ENCODE data around the gene ZNF92.
"Not testable (repeated sequence)": the region's sequence is repeated elsewhere in the genome, so short reads cannot be mapped to it uniquely, and the experiment has no call there.

ZNF92 gene

DNA sequence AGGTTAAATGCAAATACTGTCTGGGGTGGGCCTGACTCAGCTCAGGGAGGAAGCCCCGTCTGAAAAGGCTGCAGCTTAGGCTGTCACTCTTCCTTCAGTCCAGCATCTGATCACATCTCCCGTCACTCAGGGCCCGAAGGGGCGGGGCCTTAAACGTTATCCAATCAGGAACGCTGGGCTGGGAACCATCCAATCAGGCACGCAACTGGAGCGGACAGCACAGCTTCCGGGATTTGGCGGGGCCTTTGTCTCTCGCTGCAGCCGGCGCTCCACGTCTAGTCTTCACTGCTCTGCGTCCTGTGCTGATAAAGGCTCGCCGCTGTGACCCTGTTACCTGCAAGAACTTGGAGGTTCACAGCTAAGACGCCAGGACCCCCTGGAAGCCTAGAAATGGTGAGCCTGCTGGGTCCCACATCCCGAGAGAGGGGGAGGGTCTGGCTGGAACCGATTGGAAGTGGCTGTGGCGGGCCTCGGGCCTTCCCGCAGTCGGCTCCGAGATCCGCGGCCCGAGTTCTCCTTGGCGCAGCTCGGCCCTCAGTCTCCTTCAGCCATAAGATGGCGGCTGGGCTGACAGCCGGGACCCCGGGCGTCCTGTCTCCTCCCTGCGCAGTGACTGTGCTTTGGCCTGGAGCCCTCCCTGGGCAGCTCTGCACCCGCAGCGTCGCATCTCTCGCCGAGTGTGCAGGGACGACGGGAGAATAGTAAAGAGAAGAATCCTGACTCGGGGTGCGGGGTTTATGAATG lies at the start of gene ZNF92:
Gene ZNF92 (plus strand): TSS at position 248 of the 744 bp plus-strand sequence. CDS start 143 bp downstream, at position 391.
- DNase-seq: peak; percentile 98

DNA sequence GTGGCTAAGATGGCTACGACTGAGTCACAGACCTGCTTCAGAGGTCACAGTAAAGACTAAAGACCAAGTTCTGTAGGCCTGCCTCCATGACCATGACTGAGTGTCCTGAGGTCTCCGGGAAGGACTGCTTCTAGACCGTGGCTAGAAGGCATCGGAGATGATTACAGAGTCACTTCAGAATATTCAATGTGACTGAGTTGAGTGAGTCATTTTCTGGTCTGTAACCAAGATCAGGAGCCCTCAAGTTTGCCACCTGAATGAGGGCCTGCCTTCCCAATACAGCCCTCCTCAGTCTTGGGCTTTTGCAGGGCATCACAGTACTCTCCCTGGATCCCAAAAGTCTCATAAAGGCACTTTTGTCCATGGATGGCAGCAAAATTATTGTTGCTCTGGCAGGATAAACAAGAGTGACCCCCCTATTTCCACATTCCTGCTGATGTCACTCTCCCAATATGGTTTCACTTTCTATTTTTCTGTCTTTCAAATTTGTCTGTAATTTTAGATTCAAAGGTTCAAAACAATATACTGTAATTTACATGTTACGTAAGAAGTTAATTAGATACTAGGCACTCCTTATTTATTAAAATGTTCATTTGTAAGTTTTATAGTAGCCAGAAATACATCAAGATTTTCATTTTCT lies 47.7 kb upstream of the ZNF92 start:
- DNase-seq: no peak

DNA sequence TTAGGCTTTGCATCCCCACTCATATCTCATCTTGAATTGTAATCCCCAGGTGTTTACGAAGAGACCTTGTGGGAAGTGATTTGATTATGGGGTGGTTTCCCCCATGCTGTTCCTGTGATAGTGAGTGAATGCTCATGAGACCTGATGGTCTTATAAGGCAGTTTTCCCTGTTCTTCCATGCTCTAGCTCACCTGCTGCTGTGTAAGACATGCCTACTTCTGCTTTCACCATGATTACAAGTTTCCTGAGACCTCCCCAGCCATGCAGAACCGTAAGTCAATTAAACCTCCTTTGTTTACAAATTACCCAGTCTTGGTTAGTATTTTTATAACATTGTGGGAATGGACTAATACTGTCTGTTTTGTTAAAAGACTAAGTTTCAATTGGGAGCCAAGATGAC lies 35.3 kb upstream of the ZNF92 start:
- no peak for DNase-seq

DNA sequence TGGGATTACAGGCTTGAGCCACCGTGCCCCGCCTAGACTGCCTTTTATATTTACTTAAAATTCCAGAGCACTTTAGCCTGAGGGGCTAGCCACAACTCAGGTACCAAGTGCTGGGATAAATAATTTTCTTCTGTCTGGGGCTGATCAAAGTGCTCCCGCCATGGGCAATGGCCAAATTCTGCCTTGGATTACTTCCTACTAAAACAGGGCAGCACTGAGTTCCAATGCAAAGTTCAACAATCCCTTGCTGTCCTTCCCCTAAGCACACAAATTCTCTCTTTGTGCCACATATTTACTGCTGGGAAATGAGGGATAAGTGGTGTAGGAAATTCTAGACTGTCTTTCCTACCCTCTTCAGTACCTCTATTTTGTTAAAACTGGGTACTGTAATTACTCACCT lies 34.4 kb upstream of the ZNF92 start:
- DNase-seq: no peak

DNA sequence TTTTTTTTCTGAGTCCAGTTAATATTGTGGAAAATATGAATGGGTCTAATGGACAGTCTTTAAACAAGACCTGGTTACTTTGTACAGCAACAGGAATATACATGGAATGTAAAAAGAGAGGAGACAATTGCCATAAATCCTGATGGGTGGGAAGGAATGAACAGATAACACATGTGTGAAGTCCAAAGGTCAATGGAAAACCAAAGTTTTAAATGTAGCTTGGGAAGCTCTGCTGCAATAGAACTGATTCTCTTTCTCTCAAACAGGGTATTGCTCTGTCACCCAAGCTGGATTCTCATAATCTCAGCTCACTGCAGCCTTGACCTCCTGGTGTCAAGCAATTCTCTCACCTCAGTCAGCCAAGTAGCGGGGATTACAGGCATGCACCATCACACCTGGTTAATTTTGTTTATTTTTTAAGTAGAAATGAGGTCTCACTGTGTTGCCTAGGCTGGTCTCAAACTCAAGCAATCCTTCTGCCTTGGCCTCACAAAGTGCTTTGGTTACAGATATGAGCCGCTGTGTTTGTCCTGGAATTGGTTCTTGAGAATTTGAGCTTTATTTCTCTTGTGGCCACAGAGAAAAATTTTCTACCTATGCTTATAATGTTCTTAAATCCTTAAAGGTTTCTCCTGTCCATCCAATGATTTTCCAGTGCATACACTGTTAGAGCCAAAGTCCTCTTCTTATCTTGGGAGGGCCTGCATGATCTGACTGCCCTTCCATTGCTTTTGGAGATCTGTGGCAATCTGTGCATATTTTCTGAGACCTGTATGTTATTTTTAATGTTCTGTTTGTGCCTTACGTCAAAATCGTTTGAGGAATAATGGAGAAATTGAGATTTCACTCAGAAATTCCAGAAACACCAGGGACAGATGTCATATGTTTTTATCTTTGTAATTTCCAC lies 30.7 kb upstream of the ZNF92 start:
- DNase-seq: no peak

DNA sequence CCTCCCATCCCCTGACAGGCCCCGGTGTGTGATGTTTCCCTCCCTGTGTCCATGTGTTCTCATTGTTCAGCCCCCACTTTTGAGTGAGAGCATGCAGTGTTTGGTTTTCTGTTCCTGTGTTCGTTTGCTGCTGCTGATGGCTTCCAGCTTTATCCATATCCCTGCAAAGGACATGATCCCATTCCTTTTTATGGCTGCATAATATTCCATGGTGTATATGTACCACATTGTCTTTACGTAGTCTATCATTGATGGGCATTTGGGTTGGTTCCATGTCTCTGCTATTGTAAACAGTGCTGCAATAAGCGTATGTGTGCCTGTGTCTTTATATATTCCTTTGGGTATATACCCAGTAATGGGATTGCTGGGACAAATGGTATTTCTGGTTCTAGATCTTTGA lies 29.1 kb upstream of the ZNF92 start:
- DNase-seq: not testable (repeated sequence)

DNA sequence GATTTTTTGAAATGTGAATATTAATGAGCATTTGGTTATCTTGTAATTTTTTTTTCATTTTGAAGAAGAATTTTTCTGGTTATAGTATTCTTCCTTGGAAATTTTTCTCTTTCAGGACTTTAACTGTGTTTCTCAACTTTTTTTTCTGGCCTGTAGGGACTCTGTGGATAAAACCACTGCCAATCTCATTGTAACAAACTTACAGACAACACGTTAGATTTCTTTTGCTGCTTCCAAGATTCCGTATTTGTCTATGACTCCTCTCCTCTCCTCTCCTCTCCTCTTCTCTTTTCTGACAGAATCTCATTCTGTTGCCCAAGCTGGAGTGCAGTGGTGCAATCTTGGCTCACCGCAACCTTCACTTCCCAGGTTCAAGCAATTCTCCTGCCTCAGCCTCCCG lies 19.4 kb upstream of the ZNF92 start:
- DNase-seq: no peak

DNA sequence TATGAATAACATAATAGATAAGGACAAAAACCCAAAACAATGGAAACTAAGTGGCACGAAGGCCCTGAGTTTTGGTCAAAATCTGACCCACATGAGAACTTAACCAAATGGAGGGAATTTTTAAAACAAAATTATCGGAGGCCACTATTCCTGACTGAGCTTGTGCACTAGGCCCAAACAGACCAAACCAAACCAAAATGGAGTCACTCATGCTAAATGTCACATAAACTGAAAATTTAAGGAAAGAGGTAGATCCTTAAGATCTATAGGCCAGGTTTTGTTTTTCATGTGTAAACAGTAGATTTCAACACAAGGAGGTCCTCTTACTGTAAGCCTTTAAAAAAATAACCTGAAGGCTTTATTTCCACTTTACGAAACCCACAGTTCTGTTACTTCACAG lies 3.8 kb upstream of the ZNF92 start:
- no peak for DNase-seq

DNA sequence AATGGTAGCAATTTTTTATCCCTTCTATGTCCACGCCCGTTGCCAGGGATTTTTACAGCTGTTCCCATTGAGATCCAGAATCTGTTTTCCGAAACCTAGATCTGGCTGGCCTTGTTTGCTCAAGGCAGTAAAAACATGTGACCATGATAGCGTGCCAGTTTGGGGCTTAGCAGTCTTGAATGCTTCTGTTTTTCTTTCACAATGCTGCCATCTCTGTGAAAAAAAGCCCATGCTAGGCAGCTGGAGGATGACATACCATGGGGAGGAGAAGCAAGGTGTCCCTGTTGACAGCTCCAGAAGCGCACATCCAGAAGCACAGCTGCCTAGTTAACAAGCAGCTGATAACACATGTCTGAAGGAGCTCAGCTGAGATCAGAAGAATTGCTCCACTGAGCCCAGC lies 2.2 kb upstream of the ZNF92 start:
- no peak for DNase-seq

DNA sequence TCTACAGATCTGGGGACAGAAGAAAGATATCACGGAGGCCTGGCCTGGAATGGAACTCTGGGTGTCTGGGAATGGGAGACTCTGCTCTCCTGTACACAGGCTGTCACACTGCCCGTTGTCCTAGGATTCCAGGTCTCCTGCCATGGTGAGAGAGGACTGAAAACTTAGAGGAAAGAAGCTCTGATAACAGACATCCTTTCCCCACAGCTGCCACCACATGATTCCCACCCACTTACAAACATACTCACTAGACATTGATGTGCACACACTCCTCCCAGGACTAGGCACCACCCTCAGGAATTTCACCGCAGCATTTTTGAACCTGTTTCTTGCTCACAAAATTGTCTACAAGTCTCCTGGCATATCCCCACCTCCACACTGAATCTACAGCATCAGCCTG lies 5.7 kb downstream of the ZNF92 start:
- no peak for DNase-seq

DNA sequence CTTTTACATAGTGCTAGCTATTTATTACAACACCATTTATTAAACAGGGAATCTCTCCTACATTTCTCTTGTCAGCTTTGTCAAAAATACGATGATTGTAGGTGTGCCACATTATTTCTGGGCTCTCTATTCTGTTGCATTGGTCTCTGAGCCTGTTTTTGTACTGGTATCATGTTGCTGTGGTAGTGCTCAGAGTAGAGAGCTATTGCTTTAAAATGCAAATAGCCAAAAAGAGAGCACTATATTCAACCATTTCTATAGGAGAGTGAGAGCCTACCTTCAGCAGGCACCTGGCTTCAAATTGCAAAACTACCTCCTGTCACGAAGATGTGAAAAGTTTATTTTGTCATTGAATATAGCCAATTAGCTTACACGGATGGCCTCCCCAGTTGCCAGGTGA lies 8.1 kb downstream of the ZNF92 start:
- no peak for DNase-seq

DNA sequence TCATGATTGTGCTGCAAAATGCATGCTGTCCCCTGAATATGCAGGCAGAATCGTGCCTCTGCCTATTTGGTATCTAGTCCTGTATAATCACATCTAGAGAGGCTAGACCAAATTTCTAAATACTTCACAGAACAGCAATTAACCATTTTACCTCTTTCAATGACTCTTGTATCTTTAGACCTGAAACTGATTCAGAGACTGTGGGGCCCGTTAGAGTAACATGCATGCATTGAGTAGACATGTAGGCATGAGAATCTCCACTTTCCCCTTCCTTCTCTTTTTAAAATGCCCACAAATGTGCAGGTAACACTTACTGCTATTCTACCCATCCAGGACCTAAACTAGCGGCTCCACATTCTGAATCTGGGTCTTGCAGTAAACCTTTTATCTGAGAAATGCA lies 8.8 kb downstream of the ZNF92 start:
- no peak for DNase-seq

DNA sequence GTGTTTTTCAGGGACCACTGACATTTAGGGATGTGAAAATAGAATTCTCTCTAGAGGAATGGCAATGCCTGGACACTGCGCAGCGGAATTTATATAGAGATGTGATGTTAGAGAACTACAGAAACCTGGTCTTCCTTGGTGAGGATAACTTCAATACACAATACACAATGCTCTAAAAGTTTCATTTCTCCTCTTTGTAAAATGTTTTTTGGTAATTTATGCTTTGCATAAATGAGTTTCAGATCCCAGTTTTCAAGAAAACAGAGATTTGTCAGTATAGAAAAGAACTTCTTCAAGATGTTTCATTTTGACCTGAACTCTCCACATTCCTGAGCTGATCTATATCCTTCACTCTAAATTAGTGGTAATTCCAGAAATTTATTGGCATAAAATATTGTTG lies 14.2 kb downstream of the ZNF92 start:
- DNase-seq: no peak

DNA sequence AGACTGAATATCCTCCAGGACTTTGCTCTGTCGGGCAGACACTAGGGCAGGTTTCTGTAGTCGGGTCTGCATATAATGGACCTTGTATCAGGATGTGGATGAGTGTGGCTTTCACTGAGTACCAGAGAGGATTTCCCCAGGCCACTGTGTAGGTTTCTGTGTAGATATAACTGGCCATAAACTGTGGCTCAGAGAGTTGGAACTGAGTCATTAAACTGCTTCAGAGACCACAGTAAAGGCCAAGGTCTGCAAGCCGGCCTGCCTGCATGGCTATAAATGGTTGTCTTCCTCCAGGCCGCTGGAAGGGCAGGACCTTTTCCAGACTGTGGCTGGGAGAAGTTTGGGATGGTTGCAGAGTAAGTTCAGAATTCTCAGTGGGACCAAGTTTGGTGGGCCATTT lies 16.9 kb downstream of the ZNF92 start:
- no peak for DNase-seq

DNA sequence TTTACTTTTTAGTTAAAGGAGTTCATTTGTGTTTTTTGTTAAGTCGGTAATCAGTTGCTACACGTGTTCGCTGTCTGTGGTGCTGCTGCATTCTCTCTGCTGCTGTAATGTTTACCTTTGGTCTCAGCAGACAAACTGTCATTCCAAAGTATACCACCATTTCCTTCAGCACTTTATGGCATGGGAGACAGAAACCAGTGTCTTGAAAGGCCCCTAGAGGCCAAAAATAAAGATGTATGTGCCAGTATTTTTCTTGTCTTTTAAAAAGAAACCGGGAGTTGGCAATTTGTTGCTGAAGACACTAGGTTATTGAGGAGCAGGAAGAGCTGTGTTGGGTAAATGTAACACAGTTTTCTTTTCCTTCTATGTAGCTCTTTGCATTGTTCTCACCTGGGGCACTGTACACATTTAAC lies 24.1 kb downstream of the ZNF92 start:
- no peak for DNase-seq

DNA sequence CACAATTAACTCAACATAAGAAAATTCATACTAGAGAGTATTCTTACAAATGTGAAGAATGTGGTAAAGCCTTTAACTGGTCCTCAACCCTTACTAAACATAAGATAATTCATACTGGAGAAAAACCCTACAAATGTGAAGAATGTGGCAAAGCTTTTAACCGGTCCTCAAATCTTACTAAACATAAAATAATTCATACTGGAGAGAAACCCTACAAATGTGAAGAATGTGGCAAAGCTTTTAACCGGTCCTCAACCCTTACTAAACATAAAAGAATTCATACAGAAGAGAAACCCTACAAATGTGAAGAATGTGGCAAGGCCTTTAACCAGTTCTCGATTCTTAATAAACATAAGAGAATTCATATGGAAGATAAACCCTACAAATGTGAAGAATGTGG lies 25.0 kb downstream of the ZNF92 start:
- DNase-seq: not testable (repeated sequence)

DNA sequence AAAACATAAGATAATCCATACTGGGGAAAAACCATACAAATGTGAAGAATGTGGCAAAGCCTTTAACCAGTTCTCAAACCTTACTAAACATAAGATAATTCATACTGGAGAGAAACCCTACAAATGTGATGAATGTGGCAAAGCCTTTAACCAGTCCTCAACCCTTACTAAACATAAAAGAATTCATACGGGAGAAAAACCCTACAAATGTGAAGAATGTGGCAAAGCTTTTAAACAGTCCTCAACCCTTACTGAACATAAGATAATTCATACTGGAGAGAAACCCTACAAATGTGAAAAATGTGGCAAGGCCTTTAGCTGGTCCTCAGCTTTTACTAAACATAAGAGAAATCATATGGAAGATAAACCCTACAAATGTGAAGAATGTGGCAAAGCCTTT lies 25.4 kb downstream of the ZNF92 start:
- not testable (repeated sequence) for DNase-seq

DNA sequence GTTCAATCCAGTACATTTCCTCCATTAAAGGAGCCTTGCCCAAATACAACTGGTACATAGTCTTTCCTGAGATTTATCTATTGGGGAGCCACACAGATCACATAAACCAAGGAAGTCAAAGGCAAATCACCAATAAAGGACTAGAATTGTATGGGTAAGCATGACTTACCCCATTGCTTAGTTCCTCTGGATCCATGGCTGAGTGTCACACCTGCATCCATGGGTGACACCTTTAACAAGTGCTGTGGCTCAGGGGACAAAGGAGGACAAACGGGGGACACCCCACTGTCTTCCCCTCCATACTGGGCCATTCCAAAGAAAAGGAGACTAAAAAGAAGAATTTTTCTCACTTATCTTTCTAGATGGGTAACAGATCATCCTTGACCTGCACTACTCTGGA lies 30.4 kb downstream of the ZNF92 start:
- no peak for DNase-seq

DNA sequence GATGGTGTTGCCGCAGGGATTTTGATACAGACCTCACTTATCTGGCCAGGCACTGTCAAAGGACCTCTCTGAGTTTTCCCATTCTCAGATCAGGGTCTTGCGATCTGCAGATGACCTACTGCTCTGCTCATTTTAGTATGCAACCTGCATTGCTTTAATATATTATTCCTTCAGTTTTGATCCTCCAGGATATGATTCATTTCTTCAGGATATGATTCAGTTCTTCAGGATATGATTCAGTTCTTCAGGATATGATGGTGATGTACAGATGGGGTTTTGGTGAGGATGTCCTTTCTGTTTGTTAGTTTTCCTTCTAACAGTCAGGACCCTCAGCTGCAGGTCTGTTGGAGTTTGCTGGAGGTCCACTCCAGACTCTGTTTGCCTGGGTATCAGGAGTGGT lies 33.1 kb downstream of the ZNF92 start:
- not testable (repeated sequence) for DNase-seq

DNA sequence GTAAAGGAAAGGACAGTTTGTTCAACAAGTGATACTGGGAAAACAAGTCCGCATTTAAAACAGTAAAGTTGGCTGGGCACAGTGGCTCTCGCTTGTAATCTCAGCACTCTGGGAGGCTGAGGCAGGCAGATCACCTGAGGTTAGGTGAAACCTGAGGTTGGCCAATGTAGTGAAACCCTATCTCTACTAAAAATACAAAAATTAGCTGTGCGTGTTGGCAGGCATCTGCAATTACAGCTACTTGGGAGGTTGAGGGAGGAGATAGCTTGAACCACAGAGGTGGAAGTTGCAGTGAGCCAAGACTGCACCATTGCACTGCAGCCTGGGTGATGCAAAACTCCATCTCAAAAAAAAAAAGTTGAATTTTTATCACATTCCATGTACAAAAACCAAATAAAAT lies 35.7 kb downstream of the ZNF92 start:
- no peak for DNase-seq

DNA sequence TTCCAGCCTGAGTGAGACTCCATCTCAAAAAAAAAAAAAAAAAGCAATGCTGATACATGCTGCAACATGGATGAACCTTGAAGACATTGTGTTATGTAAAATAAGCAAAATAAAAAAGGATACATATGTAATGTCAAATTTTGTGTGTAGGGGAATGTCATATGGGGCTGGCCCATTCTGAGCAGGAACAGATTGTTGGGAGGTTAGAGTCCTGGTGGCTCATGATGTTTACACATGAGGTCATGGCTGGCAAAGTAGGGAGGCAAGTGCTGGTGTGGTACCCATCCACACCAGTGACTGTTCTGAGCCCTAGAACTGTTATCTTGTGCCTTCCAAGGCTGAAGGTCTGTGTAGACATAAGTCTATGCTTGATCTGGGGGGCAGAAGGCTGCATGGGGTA lies 37.6 kb downstream of the ZNF92 start:
- no peak for DNase-seq

DNA sequence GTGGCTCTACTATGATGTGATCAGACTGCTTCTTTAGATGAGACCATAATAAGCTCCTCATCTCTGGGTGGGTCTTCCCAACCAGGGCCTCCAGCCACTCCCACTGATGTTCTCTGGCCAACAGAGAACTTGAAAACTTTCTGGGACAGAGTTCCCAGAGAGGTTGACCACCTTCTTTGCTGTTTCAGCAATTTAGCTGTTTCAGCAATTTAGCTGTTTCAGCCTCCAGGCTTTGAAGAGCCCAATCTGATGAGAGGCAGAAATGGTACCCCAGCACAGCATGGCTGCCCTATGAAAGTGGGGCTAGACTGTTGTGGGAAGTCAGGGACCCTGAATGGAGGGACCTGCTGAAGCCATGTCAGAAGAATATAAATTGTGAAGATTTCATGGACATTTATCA lies 49.0 kb downstream of the ZNF92 start:
- no peak for DNase-seq

DNA sequence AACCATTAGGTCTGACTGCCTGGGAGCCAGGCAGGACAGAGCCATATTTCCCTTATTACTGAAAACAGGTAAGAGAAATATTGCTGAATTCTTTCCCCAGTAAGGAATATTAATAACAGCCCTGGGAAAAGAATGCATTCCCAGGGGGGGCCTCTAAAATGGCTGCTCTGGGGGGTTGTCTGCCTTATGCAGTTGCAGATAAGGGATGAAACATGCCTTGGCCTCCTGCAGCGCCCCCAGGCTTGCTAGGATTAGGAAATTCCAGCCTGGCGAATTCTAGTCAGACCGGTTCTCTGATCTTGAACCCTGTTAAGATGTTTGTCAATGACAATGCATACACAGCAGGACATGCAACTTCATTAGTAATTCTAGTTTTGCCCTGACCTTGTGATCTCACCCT lies 49.6 kb downstream of the ZNF92 start:
- DNase-seq: not testable (repeated sequence)
